HL-60/S4 treated with phorbol 12-myristate 13-acetate at 8.2 ng/mL for 4 days and 3 days (cell line): ENCODE data around the gene MACROD2.

Source experiments
- in situ Hi-C: fragments of 300-500 bp; cut with MboI; formaldehyde crosslinking; loops from 2 replicates; pipeline ENCODE4 v1.15.0; 2022; ENCODE audit warnings: low sequenced_read_pairs

The MACROD2 gene

GRCh38 chr20:14724468-14724867 is 729.2 kb downstream of the MACROD2 start:
- in situ Hi-C loops: no loop called here

- in situ Hi-C loops: no loop called here
These were observed 731.3 kb downstream of the MACROD2 start for GRCh38 chr20:14726591-14726990.

GRCh38 chr20:14727485-14728150 is 732.3 kb downstream of the MACROD2 start:
- in situ Hi-C loops: no loop called here

GRCh38 chr20:14729390-14729789 is 734.1 kb downstream of the MACROD2 start:
- in situ Hi-C loops: no loop called here

GRCh38 chr20:14732343-14732742 is 737.0 kb downstream of the MACROD2 start:
- in situ Hi-C loops: no loop called here

GRCh38 chr20:14732996-14733395 is 737.7 kb downstream of the MACROD2 start:
- in situ Hi-C loops: no loop called here

- in situ Hi-C loops: no loop called here
These were observed 745.1 kb downstream of the MACROD2 start for GRCh38 chr20:14740380-14740779.

- in situ Hi-C loops: no loop called here
These were observed 746.3 kb downstream of the MACROD2 start for GRCh38 chr20:14741616-14742015.

GRCh38 chr20:14744723-14745122 is 749.4 kb downstream of the MACROD2 start:
- in situ Hi-C loops: no loop called here

GRCh38 chr20:14745830-14746229 is 750.5 kb downstream of the MACROD2 start:
- in situ Hi-C loops: no loop called here

GRCh38 chr20:14751191-14751590 is 755.9 kb downstream of the MACROD2 start:
- in situ Hi-C loops: no loop called here

GRCh38 chr20:14757728-14758127 is 762.4 kb downstream of the MACROD2 start:
- in situ Hi-C loops: no loop called here

GRCh38 chr20:14758356-14758755 is 763.0 kb downstream of the MACROD2 start:
- in situ Hi-C loops: no loop called here

- in situ Hi-C loops: no loop called here
These were observed 764.7 kb downstream of the MACROD2 start for GRCh38 chr20:14759979-14760378.

- in situ Hi-C loops: no loop called here
These were observed 766.6 kb downstream of the MACROD2 start for GRCh38 chr20:14761903-14762302.

- in situ Hi-C loops: no loop called here
These were observed 769.4 kb downstream of the MACROD2 start for GRCh38 chr20:14764511-14765369.

GRCh38 chr20:14765370-14765701 is 770.0 kb downstream of the MACROD2 start:
- in situ Hi-C loops: no loop called here

- in situ Hi-C loops: no loop called here
These were observed 778.2 kb downstream of the MACROD2 start for GRCh38 chr20:14773486-14773885.

- in situ Hi-C loops: no loop called here
These were observed 780.5 kb downstream of the MACROD2 start for GRCh38 chr20:14775778-14776177.

GRCh38 chr20:14777591-14777990 is 782.3 kb downstream of the MACROD2 start:
- in situ Hi-C loops: no loop called here

- in situ Hi-C loops: no loop called here
These were observed 782.8 kb downstream of the MACROD2 start for GRCh38 chr20:14778096-14778495.

- in situ Hi-C loops: no loop called here
These were observed 783.6 kb downstream of the MACROD2 start for GRCh38 chr20:14778875-14779274.
